NCI-H2107 treated with DMSO at 0.1 percent for 48 hours (cell line): ENCODE results near the gene PTPN18.

Experiments used
- DNase-seq: peaks from one replicate; lab custom pipeline; 2025; ENCODE audit not compliant: unreplicated experiment; lab: John Stamatoyannopoulos, UW

The PTPN18 gene

GRCh38 chr2:130339885-130340745 is 15.7 kb upstream of the PTPN18 start:
- DNase-seq: no peak

- no peak for DNase-seq
These were observed 14.3 kb upstream of the PTPN18 start for GRCh38 chr2:130341562-130342019.

- DNase-seq: peak; percentile 89
These were observed 13.8 kb upstream of the PTPN18 start for GRCh38 chr2:130342020-130342532.

- DNase-seq: peak; percentile 97
These were observed 13.2 kb upstream of the PTPN18 start, which contains the start of gene IMP4 for GRCh38 chr2:130342533-130343275. Gene IMP4, plus strand, starts transcription at chr2:130342897. Its CDS starts 36 bp downstream, at chr2:130342933.

- no peak for DNase-seq
These were observed 11.3 kb upstream of the PTPN18 start for GRCh38 chr2:130344578-130344977.

- no peak for DNase-seq
These were observed 10.8 kb upstream of the PTPN18 start for GRCh38 chr2:130345091-130345490.

GRCh38 chr2:130345611-130346010 is 10.2 kb upstream of the PTPN18 start:
- no peak for DNase-seq

- DNase-seq: no peak
These were observed 9.7 kb upstream of the PTPN18 start for GRCh38 chr2:130346041-130346740.

GRCh38 chr2:130346741-130347066 is 9.2 kb upstream of the PTPN18 start:
- no peak for DNase-seq

- no peak for DNase-seq
These were observed 8.5 kb upstream of the PTPN18 start for GRCh38 chr2:130347220-130347925.

GRCh38 chr2:130349174-130349573 is 6.7 kb upstream of the PTPN18 start:
- DNase-seq: no peak

GRCh38 chr2:130351711-130352110 is 4.1 kb upstream of the PTPN18 start:
- no peak for DNase-seq

GRCh38 chr2:130352237-130352636 is 3.6 kb upstream of the PTPN18 start:
- peak; percentile 42 for DNase-seq

- DNase-seq: no peak
These were observed 2.3 kb upstream of the PTPN18 start for GRCh38 chr2:130353291-130354138.

- no peak for DNase-seq
These were observed 1.8 kb upstream of the PTPN18 start for GRCh38 chr2:130354139-130354428.

- no peak for DNase-seq
These were observed 681 bp upstream of the PTPN18 start for GRCh38 chr2:130355172-130355577.

GRCh38 chr2:130357864-130358263 is 2.0 kb downstream of the PTPN18 start:
- no peak for DNase-seq

GRCh38 chr2:130358420-130359350 is 2.8 kb downstream of the PTPN18 start:
- no peak for DNase-seq

GRCh38 chr2:130359466-130359865 is 3.6 kb downstream of the PTPN18 start:
- no peak for DNase-seq
